Liver (tissue), 9 donors: ENCODE data around the gene TIMM17A. TPM values are rescaled to one million over a fixed set of nuclear protein-coding genes. Genes with fewer than 3 reads are reported as not detected.

Experiments
- DNase-seq: peaks from one replicate; pipeline ENCODE4 v3.0.0-alpha.2; 2017; ENCODE audit warnings: low spot score
- H3K27ac ChIP-seq, 2 donors: one replicate each; pipeline ENCODE4 v1.7.0; 2013; ENCODE audit warnings: inconsistent platforms in 2 of 2, low read length in 2 of 2, control low read depth in 1 of 2, low read depth in 1 of 2, mild to moderate bottlenecking in 1 of 2
- H3K27me3 ChIP-seq, 4 donors: one replicate each; pipeline versions ENCODE4 v1.6.1 to v1.7.0; 2013; ENCODE audit warnings: low read length in 3 of 4, inconsistent platforms in 1 of 4, mild to moderate bottlenecking in 1 of 4, moderate library complexity in 1 of 4; ENCODE audit not compliant: control insufficient read depth in 4 of 4, insufficient read depth in 4 of 4
- H3K36me3 ChIP-seq, 4 donors: one replicate each; pipeline versions ENCODE4 v1.6.1 to v1.7.0; 2013; ENCODE audit warnings: low read length in 3 of 4, mild to moderate bottlenecking in 3 of 4, low read depth in 1 of 4, moderate library complexity in 1 of 4; ENCODE audit not compliant: control insufficient read depth in 4 of 4, insufficient read depth in 3 of 4
- H3K4me1 ChIP-seq, 4 donors: one replicate each; pipeline versions ENCODE4 v1.6.1 to v1.7.0; 2013; ENCODE audit warnings: low read length in 3 of 4, mild to moderate bottlenecking in 3 of 4, moderate library complexity in 1 of 4; ENCODE audit not compliant: control insufficient read depth in 4 of 4, insufficient read depth in 4 of 4
- H3K4me3 ChIP-seq, 3 donors: one replicate each; pipeline versions ENCODE4 v1.6.1 to v1.7.0; 2013; ENCODE audit warnings: low read length in 3 of 3, control low read depth in 1 of 3, low read depth in 1 of 3, mild to moderate bottlenecking in 1 of 3
- H3K9ac ChIP-seq, 2 donors: one replicate each; pipeline ENCODE4 v1.7.0; 2013; ENCODE audit warnings: low read length in 2 of 2, mild to moderate bottlenecking in 2 of 2, moderate library complexity in 2 of 2, control low read depth in 1 of 2, low read depth in 1 of 2
- H3K9me3 ChIP-seq, 4 donors: one replicate each; pipeline versions ENCODE4 v1.6.1 to v1.7.0; 2013; ENCODE audit warnings: low read length in 3 of 4; ENCODE audit not compliant: control insufficient read depth in 4 of 4
- CTCF ChIP-seq: fragments of 150-350 bp; IDR thresholded peaks from 2 replicates; pipeline ENCODE4 v1.5.1; 2017; ENCODE audit warnings: improper control_type of control experiment, low read depth, low read length; ENCODE audit not compliant: missing input control
- EGR1 ChIP-seq, 2 donors: IDR thresholded peaks; 2 replicates each; pipeline ENCODE4 v1.6.1; 2016 to 2018; ENCODE audit warnings: antibody characterized with exemption in 2 of 2, low read depth in 2 of 2
- FOXA1 ChIP-seq: IDR thresholded peaks from 2 replicates; pipeline ENCODE4 v1.6.1; 2016; ENCODE audit warnings: antibody characterized with exemption
- FOXA2 ChIP-seq: IDR thresholded peaks from 2 replicates; pipeline ENCODE4 v1.6.1; 2016; ENCODE audit warnings: antibody characterized with exemption
- GABPA ChIP-seq, 2 donors: IDR thresholded peaks in 1 of 2; conservative IDR thresholded peaks in 1 of 2; 2 replicates each; pipeline ENCODE4 v1.6.1; 2016; ENCODE audit warnings: antibody characterized with exemption in 2 of 2, mild to moderate bottlenecking in 1 of 2, moderate library complexity in 1 of 2
- HNF4A ChIP-seq, 2 donors: conservative IDR thresholded peaks; 2 replicates each; pipeline ENCODE4 v1.6.1; 2016; ENCODE audit warnings: antibody characterized with exemption in 2 of 2, mild to moderate bottlenecking in 2 of 2
- HNF4G ChIP-seq: IDR thresholded peaks from 2 replicates; pipeline ENCODE4 v1.6.1; 2016; ENCODE audit warnings: antibody characterized with exemption
- JUND ChIP-seq, 2 donors: IDR thresholded peaks; 2 replicates each; pipeline ENCODE4 v1.6.1; 2016; ENCODE audit warnings: antibody characterized with exemption in 2 of 2
- NR2F2 ChIP-seq: IDR thresholded peaks from 2 replicates; pipeline ENCODE4 v1.6.1; 2016; ENCODE audit warnings: antibody characterized with exemption
- RAD21 ChIP-seq, 2 donors: IDR thresholded peaks; 2 replicates each; pipeline ENCODE4 v1.6.1; 2016; ENCODE audit warnings: antibody characterized with exemption in 2 of 2, mild to moderate bottlenecking in 2 of 2
- REST ChIP-seq: IDR thresholded peaks from 2 replicates; pipeline ENCODE4 v1.6.1; 2016; ENCODE audit warnings: antibody characterized with exemption, mild to moderate bottlenecking
- RXRA ChIP-seq, 2 donors: IDR thresholded peaks; 2 replicates each; pipeline ENCODE4 v1.6.1; 2017 to 2018; ENCODE audit warnings: antibody characterized with exemption in 2 of 2, mild to moderate bottlenecking in 1 of 2
- SP1 ChIP-seq: IDR thresholded peaks from 2 replicates; pipeline ENCODE4 v1.6.1; 2018; ENCODE audit warnings: antibody characterized with exemption, mild to moderate bottlenecking
- TAF1 ChIP-seq: conservative IDR thresholded peaks from 2 replicates; pipeline ENCODE4 v1.6.1; 2016; ENCODE audit warnings: antibody characterized with exemption, mild to moderate bottlenecking
- YY1 ChIP-seq: IDR thresholded peaks from 2 replicates; pipeline ENCODE4 v1.6.1; 2016; ENCODE audit warnings: antibody characterized with exemption, mild to moderate bottlenecking
- ZBTB33 ChIP-seq: IDR thresholded peaks from 2 replicates; pipeline ENCODE4 v1.6.1; 2016; ENCODE audit warnings: antibody characterized with exemption
- WGBS: extraction: QIAGEN DNeasy Blood & Tissue Kit; methylation state at CpG from one replicate; pipeline ENCODE4 v1.1.7; 2013; 5-methylcytosine and 5-hydroxymethylcytosine counted together
- polyA plus RNA-seq, 2 donors: library from polyadenylated mRNA; stranded (reverse) in 1 of 2; unstranded in 1 of 2; fragments of 200-250 nt in 1 of 2; fragments of >200 nt in 1 of 2; fragmentation: Nextera tagmentation in 1 of 2; extraction: Ambion mirVana in 1 of 2; gene quantifications; one replicate each; pipeline versions ENCODE4 v1.2.1 to v1.2.3, GENCODE V29; 2013 to 2015
- total RNA-seq, 2 donors: library from RNA; depleted of rRNA; stranded (reverse); fragments of >200 nt; gene quantifications; one replicate each; pipeline ENCODE4 v1.2.3, GENCODE V29; 2014
- TF ChIP-seq, protein P1 (sequence below): IDR thresholded peaks from 2 replicates; pipeline ENCODE4 v1.6.1; 2016; ENCODE audit warnings: antibody characterized with exemption
- TF ChIP-seq, protein P2 (sequence below): IDR thresholded peaks from 2 replicates; pipeline ENCODE4 v1.6.1; 2016; ENCODE audit warnings: antibody characterized with exemption
- donor health status: healthy.
- donor health status: healthy.
- donor health status: healthy.
- donor health status: healthy.
- donor health status: healthy.

The TIMM17A gene
- total and polyA plus RNA-seq, 4 donors, result 21.1 to 72.1 (median 51.0) TPM

GRCh38 chr1:201933840-201934430, 21.4 kb upstream of the TIMM17A start:
- DNase-seq, result no peak
- no peak overlapping the region for H3K4me3 ChIP-seq
- no peaks in the 10 kb centered on the region for H3K36me3 ChIP-seq
- no peaks in the 10 kb centered on the region for H3K4me1 ChIP-seq
- H3K27ac ChIP-seq, result no peak overlapping the region
- no peak overlapping the region for H3K9ac ChIP-seq
- WGBS, result 49% methylated on average over 5 of the region's 5 CpGs
- no peaks in the 10 kb centered on the region for H3K27me3 ChIP-seq
- TF ChIP-seq HNF4G (no peak), RXRA (IDR thresholded peaks at IDR 0.05) (no peak), EGR1 (IDR thresholded peaks at IDR 0.05; ENCODE audit: low read depth in 2 of 2) (no peak), CTCF (no peak), GABPA (IDR thresholded peaks at IDR 0.05 in 1 of 2, conservative IDR thresholded peaks at IDR 0.05 in 1 of 2) (no peak), TAF1 (no peak), REST (no peak), JUND (IDR thresholded peaks at IDR 0.05) (no peak), RAD21 (IDR thresholded peaks at IDR 0.05) (no peak), YY1 (no peak), HNF4A (conservative IDR thresholded peaks at IDR 0.05) (no peak), FOXA2 (no peak), NR2F2 (no peak), FOXA1 (no peak), SP1 (no peak), ZBTB33 (no peak)
- TF ChIP-seq, protein P1, sequence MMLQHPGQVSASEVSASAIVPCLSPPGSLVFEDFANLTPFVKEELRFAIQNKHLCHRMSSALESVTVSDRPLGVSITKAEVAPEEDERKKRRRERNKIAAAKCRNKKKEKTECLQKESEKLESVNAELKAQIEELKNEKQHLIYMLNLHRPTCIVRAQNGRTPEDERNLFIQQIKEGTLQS, result no peak
- TF ChIP-seq, protein P2, sequence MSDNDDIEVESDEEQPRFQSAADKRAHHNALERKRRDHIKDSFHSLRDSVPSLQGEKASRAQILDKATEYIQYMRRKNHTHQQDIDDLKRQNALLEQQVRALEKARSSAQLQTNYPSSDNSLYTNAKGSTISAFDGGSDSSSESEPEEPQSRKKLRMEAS, result no peak
- H3K9me3 ChIP-seq, result no peaks in the 10 kb centered on the region
